Muscle of back (tissue), 11 donors: Measurements from ENCODE around the gene ZNF180. TPM values are rescaled to one million over a fixed set of nuclear protein-coding genes. Genes with fewer than 3 reads are reported as not detected.
A peak's percentile ranks its signal among the peaks of the same experiment; 100 is the strongest.
"Not testable (repeated sequence)": the region's sequence is repeated elsewhere in the genome, so short reads cannot be mapped to it uniquely, and the experiment has no call there.

Experiments
- DNase-seq, 3 donors: peaks; one replicate each; pipeline versions ENCODE4 v3.0.0 to v3.0.0-alpha.2; 2013
- polyA plus RNA-seq, 10 donors: library from polyadenylated mRNA; unstranded; fragments of 120-200 nt; gene quantifications; one replicate each; pipeline ENCODE4 v1.2.1, GENCODE V29; 2013; ENCODE audit not compliant: insufficient read length in 10 of 10

Gene ZNF180
- polyA plus RNA-seq, 10 donors: 6.5 to 8.4 (median 7.9) TPM

DNA sequence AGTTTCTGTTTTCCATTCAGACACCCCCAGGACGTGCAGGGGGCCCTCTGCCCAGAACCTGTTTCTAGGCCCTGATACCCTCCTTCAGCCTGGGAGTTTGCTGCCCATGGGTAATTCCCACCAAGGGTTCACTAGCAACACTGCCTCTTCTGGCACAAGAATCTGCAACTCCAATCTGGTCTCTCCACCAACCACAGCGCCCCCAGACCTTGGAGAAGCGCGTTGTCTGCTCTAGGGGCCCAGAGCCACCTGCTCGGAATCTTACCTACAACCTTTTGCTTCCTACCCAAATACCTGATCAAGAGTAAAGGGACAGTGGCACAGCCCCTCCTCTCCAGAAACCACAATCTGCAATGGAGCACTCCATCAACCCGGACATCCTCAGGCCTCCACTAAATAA, 763 bp downstream of the ZNF180 start:
- DNase-seq: peak in 1 of 3 donors; percentile 4

DNA sequence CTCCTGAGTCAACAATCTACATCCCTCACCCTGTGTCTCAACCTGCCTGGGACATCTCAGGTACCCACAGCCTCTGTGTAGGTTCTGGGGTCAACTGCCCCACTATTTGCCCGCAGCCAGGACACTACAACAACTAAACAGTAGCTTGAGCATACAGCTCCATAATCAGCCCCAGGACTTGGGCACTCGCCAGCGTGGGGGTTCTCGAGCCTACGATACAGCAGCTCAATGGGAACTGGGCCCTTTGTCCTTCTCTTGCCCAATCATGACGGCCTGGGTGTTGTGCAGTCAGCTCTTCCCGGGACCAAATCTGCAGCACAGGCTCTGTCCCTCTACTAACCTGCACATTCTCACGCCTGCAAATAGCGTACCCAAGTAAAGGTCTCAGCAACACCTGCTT, 1.3 kb downstream of the ZNF180 start:
- no peak for DNase-seq

DNA sequence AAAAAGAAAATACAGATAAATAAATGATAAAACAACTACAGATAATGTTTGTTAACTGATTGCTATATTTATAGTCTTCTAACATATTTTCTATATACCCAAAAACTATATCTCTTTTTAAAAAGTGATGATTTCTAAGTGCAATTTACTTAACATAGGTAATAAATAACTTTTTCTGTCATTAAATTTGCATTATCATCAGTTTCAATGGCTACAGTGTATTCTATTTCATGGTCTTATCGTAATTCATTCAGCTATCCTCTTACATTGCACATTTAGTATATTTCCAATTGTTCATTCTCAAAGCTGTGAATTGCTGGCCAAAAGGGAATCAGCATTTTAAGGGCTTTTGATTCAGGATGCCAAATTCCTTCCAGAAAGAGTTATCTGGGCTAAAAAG, 3.6 kb downstream of the ZNF180 start:
- DNase-seq: no peak

DNA sequence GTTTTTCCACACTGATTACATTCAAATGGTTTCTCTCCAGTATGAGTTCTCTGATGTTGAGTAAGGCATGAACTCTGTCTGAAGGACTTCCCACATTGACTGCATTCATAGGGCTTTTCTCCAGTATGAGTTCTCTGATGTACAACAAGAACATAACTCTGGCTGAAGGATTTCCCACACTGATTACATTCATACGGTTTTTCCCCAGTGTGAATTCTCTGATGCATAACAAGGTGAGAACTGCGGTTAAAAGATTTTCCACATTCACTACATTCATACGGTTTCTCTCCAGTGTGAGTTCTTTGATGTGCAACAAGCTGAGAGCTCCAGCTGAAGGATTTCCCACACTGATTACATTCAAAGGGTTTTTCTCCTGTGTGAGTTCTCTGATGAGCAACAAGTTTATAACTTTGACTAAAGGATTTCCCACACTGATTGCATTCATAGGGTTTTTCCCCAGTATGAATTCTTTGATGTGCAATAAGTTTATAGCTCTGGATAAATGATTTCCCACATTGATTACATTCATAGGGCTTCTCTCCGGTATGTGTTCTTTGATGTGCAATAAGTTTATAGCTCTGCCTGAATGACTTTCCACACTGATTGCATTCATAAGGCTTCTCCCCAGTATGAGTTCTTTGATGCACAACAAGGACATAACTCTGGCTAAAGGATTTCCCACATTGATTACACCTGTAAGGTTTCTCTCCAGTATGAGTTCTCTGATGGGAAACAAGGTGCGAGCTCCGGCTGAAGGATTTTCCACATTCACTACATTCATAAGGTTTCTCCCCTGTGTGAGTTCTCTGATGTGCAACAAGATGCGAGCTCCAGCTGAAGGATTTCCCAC, 23.5 kb downstream of the ZNF180 start:
- DNase-seq: no peak

DNA sequence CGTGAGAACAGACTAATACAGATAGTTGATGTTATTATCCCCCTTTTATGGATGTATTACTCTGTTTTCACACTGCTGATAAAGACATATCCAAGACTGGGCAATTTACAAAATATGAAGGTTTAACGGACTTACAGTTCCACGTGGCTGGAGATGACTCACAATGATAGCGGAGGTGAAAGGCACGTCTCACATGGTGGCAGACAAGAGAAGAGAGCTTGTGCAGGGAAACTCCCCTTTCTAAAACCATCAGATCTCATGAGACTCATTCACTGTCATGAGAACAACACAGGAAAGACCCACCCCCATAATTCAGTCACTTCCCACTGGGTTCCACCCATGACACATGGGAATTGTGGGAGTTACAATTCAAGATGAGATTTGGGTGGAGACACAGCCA, 31.6 kb downstream of the ZNF180 start:
- not testable (repeated sequence) for DNase-seq

DNA sequence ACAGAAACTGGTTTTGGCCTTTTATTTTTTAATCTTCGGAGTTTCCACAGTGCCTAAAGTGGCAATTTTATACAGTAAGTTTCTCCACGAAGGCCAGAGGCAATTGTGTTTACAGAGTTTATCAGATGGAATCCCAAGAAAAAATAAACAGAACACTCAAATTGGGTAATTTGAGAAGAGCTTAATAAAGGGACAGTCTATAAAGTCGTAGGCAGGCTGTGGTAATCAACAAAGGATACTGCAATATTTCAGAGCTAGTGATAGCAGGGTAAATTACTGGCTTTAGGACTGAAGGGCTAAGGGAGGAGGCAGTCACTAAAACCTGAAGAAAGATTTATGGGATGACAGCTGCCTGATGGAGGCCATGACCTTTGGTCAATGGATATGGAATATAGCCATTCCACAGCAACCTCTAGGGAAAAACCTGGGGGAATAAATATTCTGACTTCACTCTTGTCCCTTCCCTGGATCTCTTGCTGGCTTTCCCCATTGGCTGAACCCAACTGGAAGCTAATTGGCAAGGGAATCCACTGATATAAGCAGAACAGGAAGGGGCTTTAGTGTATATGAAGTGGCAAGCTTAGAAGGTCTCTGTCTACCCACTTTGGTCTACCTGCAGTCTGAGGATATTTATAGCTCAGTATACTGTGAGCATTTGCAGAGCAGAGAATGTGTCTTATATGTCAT, 37.6 kb downstream of the ZNF180 start:
- DNase-seq: not testable (repeated sequence)

DNA sequence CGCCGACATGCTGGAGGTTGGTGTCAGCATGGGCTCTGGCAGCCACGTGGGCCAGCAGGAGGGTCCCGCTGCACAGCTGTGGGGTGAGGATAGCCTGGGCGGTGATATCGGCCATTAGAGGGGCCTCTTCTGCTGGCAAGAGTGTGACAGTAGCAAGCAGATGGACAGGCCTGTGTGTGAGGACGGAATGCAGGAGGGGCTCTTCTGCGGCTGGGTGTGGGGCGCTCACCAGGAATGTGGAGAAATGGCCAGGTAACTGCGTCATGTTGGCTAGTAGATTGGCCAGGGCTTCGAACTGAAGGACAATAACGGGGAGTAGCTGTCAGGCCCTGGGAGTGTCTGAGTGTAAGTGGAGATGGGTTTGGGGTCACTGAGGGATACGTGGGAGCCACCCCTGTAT, 44.3 kb downstream of the ZNF180 start:
- DNase-seq: not testable (repeated sequence)

DNA sequence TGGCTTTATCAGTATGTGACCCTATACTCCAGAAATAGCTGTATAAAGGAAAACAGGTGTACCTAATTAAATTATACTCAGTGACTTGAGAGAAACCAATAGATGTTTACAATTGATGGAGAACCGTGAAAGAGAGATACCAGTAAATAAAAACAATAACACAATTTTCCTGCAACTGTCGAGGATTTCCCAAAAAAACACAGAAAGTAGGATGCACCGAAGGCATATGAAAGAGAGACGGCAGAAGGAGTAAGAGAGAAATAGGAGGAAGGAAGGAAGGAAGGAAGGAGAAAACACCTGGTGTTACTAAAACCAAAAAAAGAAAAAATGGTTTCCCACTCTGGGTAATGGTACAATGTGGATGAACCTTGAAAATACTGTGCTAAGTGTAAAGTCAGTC, 45.2 kb downstream of the ZNF180 start:
- no peak for DNase-seq

DNA sequence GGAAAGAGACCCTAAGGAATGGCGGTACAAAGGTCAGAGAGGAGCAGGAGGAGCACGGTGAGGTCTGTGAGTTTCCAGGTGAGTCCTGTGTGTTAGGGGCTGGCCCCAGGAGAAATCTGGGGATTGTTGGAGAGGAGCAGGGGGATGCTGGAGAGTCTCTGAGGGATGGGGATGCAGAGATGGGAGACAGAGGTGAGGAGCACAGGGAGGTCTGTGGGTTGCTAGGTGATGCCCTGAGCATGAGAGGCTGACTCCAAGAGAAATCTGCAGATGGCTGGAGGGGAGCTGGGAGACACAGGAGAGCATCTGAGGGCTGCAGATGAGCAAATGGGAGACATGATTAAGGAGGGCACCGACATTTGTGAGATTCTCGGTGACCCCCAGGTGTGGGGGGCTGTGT, 48.0 kb downstream of the ZNF180 start:
- DNase-seq: no peak

DNA sequence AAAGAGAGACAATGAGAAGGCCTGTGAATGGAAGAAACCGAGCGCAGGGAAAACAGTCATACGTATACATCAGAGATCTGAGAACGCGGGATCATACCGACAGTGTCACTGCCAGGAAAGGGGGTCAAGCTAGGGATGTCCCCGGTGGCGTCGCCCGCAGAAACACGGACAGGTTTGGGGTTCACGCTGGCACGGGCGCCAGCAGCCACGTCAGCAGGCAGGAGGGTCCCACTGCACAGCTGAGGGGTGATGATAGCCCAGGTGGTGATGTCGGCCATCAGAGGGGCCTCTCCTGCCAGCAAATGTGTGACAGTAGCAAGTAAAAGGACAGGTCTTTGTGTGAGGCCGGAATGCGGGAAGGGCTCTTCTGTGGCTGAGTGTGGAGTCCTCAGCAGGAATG, 48.6 kb downstream of the ZNF180 start:
- no peak for DNase-seq

DNA sequence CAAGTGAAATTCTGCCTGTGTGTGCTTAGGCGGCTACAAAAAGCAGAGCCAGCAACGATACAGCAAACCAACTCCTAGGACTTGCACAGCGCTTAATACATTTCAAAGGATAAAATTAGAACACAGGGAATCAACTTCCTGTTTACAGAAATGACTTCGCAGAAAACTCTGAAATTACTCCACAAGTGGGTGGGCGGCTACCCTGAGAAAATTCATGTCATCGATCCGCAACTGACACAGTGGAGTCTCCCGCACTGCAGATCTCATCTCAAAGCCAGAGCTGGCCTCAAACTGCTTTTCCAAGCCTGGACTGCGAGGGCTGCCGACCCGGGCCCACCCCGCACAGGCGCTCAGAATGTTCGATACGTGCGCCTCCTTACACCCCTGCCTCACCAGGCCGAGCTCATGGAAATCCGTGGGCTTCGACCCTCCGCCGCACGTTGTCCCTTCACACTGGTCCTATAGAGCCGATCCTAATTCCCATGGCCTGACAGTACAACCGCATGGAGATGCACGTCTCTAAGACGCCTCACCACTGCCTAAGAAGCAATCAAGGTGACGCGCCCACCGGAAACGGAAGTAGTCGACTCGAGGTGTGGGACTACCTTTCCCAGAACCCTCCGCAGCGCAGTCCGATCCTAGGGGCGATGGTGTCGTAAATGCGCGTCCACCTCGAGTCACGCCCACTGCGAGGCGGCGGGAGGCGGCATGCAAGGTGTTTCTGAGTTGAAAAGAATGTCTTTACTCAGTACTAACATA, 52.2 kb downstream of the ZNF180 start, which contains the start of gene ZNF229:
TSS of gene ZNF229 (minus strand) at position 557 of the 759 bp plus-strand sequence. CDS start 5,625 bp downstream, outside the sequence.
- peak; percentile 88 to 94 (median 90) for DNase-seq

DNA sequence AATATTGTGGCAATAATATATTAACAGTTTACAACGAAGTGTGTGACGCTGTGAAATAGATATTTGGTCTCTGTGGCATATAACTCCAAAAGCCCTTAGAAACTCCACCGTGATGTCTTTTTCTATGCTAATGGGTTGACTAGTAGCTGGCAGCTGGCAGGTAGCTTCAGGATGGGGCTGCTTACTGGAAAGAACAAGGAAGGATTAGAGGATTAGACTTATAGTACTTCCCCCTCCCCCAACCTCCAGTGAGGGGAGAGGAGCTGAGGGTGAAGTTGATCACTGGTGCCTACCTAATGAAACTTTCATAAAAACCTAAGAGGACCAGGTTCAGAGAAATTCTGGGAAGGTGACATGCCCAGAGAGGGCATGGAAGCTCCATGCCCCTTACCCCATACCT, 61.9 kb downstream of the ZNF180 start:
- no peak for DNase-seq

DNA sequence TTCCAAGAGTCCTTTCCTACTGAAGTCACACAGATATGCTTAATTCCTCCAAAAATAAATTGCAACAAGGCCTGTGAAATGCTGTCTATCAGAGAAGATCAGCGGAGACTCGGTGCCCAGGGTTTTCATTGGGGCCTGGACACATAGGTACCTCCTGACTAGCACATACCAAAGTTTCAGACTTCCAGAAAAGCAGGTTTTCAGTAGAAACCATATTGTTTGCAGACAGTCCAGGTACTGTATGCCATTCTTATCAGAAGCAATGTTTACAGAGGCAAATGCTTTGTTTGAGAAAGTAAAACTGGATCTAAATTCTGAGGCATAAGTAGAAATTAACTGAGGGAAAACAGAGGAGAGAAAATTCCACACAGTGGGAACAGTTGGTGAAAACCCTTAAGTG, 64.9 kb downstream of the ZNF180 start:
- DNase-seq: no peak

DNA sequence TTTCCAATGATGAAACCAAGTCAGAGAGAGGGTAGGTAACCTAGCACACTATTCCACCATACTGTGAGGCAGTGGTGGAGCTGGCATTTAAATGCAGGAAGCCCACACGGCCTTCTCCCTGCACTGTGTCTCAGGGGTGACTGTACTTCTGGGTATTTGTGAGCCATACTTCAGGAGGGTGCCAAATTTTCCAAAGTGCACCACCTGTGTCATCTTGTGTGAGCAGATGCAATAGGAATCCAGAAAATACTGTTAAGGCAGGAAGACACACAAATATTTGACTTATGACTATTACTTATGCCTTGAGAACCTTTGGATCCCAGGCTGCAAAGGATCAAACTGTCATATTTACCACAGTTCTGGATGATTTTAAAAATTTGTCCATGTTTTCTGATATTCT, 69.4 kb downstream of the ZNF180 start:
- DNase-seq: no peak

Other genes starting within 250 kb of the ZNF180 start
- 1 to 10 TPM; 2.1 to 4.0 (median 2.6) TPM for gene ZNF233, start 240.6 kb downstream of the ZNF180 start, polyA plus RNA-seq
- 1 to 10 TPM; 4.0 to 7.3 (median 6.1) TPM for gene ZNF235, start 195.5 kb downstream of the ZNF180 start, polyA plus RNA-seq
- gene ZNF112, start 143.8 kb downstream of the ZNF180 start, polyA plus RNA-seq: 1 to 10 TPM; 5.2 to 7.7 (median 5.9) TPM
- 1 to 10 TPM; 3.1 to 7.1 (median 4.6) TPM for gene ZNF285, start 98.9 kb downstream of the ZNF180 start, polyA plus RNA-seq
- gene ZNF229, start 52.0 kb downstream of the ZNF180 start, polyA plus RNA-seq: 1 to 10 TPM; 4.3 to 7.3 (median 5.7) TPM
- not detected for gene CEACAM20, start 29.2 kb upstream of the ZNF180 start, polyA plus RNA-seq
- not detected for gene IGSF23, start 113.0 kb upstream of the ZNF180 start, polyA plus RNA-seq
- gene PVR, start 143.4 kb upstream of the ZNF180 start, polyA plus RNA-seq: 10 to 100 TPM; 17.3 to 25.2 (median 19.2) TPM
- gene CEACAM19, start 171.0 kb upstream of the ZNF180 start, polyA plus RNA-seq: 10 to 100 TPM in 3 of 10 donors, 1 to 10 TPM in 7; 3.8 to 13.0 (median 7.8) TPM
- gene CEACAM16, start 198.6 kb upstream of the ZNF180 start, polyA plus RNA-seq: 1 to 10 TPM in 1 of 10 donors, under 1 TPM in 9; 0.22 to 1.0 (median 0.49) TPM
- 10 to 100 TPM in 9 of 10 donors, 1 to 10 TPM in 1; 8.9 to 16.6 (median 10.5) TPM for gene BCL3, start 248.2 kb upstream of the ZNF180 start, polyA plus RNA-seq